HCT116 (cell line): Measurements from ENCODE around the gene TPD52L1.

Experiments
- CEBPB ChIP-seq: IDR thresholded peaks from 2 replicates; pipeline ENCODE4 v1.6.1; 2012; ENCODE audit warnings: low read depth
- EZH2phosphoT487 ChIP-seq: fragments of 200-600 bp; IDR thresholded peaks from 2 replicates; pipeline ENCODE4 v1.6.1; 2018; ENCODE audit warnings: antibody characterized with exemption, borderline replicate concordance
- JUND ChIP-seq: IDR thresholded peaks from 2 replicates; pipeline ENCODE4 v1.6.1; 2012
- POLR2A ChIP-seq: IDR thresholded peaks from 2 replicates; pipeline ENCODE4 v1.7.0; 2011; ENCODE audit warnings: borderline replicate concordance; ENCODE audit not compliant: insufficient read depth, insufficient read length; ENCODE audit errors: extremely low read depth
- RAD21 ChIP-seq: IDR thresholded peaks from 2 replicates; pipeline ENCODE4 v1.6.1; 2012; ENCODE audit warnings: low read depth, mild to moderate bottlenecking
- SIN3A ChIP-seq: IDR thresholded peaks from 2 replicates; pipeline ENCODE4 v1.6.1; 2012; ENCODE audit warnings: low read depth
- TF ChIP-seq, protein P1 (sequence below), 3 experiments: fragments of 200-600 bp in 1 of 3; sonication (generic) in 1 of 3; IDR thresholded peaks in 2 of 3; conservative IDR thresholded peaks in 1 of 3; 2 replicates each; pipeline ENCODE4 v1.5.1; 2012 to 2017; ENCODE audit warnings: low read depth in 2 of 3, low read length in 2 of 3, antibody characterized with exemption in 1 of 3, borderline replicate concordance in 1 of 3, control low read depth in 1 of 3, mild to moderate bottlenecking in 1 of 3, mixed read lengths in 1 of 3, mixed run types in 1 of 3, moderate library complexity in 1 of 3; ENCODE audit not compliant: insufficient read depth in 1 of 3
- TF ChIP-seq, protein P2 (sequence below): IDR thresholded peaks from 2 replicates; pipeline ENCODE4 v1.6.1; 2012
- TF ChIP-seq, protein P3 (sequence below): IDR thresholded peaks from 2 replicates; pipeline ENCODE4 v1.6.1; 2011; ENCODE audit warnings: mild to moderate bottlenecking, low read length, moderate library complexity; ENCODE audit not compliant: insufficient replicate concordance; ENCODE audit errors: extremely low read depth

DNA sequence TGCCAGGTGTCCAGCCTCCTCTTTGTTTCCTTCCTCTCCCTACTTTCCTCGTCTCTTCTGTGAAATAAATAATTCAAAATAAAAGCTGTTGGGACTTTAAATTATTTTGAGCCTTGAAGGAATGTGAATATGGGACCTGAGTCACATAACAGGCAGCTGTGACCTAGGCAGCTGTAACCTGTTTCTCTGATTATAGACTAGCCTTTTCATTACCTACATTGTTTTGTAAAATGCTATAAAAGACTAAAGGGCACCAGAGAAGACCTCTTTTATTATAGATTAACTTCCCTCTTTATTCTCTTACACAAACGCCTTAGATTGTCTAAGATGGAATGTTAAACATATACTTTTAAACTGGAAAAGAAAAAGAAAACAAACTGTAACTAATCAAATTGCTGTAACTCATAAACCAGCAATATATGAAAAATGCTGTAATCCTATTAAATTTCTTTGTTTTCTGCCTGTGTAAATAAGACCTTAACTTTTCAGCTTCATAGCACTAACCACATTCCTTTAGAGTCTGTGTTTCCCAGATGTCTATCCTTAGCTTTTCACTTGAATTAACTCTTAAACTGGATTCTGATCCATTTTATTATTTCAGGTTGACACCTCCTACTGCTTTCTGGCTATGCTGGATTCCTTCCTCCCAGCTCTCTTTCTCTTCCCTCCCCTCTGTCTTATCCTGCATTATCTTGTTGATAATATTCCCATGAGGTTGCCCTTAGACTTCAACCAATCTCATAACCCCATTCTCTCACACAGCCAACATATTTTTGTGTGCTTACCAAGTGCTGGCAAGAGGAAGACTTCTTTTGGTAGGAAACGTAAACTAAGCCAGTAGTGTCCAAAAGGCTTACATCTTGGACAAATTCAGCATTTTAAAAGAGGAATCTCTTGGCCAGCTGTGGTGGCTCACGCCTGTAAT lies 69.2 kb downstream of the TPD52L1 start:
- no peak for TF ChIP-seq EZH2phosphoT487
- TF ChIP-seq POLR2A, result no peak
- TF ChIP-seq, protein P1, sequence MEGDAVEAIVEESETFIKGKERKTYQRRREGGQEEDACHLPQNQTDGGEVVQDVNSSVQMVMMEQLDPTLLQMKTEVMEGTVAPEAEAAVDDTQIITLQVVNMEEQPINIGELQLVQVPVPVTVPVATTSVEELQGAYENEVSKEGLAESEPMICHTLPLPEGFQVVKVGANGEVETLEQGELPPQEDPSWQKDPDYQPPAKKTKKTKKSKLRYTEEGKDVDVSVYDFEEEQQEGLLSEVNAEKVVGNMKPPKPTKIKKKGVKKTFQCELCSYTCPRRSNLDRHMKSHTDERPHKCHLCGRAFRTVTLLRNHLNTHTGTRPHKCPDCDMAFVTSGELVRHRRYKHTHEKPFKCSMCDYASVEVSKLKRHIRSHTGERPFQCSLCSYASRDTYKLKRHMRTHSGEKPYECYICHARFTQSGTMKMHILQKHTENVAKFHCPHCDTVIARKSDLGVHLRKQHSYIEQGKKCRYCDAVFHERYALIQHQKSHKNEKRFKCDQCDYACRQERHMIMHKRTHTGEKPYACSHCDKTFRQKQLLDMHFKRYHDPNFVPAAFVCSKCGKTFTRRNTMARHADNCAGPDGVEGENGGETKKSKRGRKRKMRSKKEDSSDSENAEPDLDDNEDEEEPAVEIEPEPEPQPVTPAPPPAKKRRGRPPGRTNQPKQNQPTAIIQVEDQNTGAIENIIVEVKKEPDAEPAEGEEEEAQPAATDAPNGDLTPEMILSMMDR (IDR thresholded peaks at IDR 0.05 in 2 of 3, conservative IDR thresholded peaks at IDR 0.05 in 1 of 3; ENCODE audit: borderline replicate concordance in 1 of 3, insufficient read depth in 1 of 3, low read depth in 2 of 3, low read length in 2 of 3), result no peak
- TF ChIP-seq, protein P2, sequence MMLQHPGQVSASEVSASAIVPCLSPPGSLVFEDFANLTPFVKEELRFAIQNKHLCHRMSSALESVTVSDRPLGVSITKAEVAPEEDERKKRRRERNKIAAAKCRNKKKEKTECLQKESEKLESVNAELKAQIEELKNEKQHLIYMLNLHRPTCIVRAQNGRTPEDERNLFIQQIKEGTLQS, result no peak
- TF ChIP-seq, protein P3, sequence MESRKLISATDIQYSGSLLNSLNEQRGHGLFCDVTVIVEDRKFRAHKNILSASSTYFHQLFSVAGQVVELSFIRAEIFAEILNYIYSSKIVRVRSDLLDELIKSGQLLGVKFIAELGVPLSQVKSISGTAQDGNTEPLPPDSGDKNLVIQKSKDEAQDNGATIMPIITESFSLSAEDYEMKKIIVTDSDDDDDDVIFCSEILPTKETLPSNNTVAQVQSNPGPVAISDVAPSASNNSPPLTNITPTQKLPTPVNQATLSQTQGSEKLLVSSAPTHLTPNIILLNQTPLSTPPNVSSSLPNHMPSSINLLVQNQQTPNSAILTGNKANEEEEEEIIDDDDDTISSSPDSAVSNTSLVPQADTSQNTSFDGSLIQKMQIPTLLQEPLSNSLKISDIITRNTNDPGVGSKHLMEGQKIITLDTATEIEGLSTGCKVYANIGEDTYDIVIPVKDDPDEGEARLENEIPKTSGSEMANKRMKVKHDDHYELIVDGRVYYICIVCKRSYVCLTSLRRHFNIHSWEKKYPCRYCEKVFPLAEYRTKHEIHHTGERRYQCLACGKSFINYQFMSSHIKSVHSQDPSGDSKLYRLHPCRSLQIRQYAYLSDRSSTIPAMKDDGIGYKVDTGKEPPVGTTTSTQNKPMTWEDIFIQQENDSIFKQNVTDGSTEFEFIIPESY, result no peak
- no peak for TF ChIP-seq JUND
- no peak for TF ChIP-seq SIN3A
- no peak for TF ChIP-seq RAD21
- no peak for TF ChIP-seq CEBPB
